ENCODE measurements around the gene ERBB2. TPM values are rescaled to one million over a fixed set of nuclear protein-coding genes. Genes with fewer than 3 reads are reported as not detected.

Gene ERBB2
- total and polyA plus RNA-seq, 2 of the 8 experiments (the other 6 are each of a cell fraction or from before 2014, with no cell fraction given) = 183 to 394 TPM

DNA sequence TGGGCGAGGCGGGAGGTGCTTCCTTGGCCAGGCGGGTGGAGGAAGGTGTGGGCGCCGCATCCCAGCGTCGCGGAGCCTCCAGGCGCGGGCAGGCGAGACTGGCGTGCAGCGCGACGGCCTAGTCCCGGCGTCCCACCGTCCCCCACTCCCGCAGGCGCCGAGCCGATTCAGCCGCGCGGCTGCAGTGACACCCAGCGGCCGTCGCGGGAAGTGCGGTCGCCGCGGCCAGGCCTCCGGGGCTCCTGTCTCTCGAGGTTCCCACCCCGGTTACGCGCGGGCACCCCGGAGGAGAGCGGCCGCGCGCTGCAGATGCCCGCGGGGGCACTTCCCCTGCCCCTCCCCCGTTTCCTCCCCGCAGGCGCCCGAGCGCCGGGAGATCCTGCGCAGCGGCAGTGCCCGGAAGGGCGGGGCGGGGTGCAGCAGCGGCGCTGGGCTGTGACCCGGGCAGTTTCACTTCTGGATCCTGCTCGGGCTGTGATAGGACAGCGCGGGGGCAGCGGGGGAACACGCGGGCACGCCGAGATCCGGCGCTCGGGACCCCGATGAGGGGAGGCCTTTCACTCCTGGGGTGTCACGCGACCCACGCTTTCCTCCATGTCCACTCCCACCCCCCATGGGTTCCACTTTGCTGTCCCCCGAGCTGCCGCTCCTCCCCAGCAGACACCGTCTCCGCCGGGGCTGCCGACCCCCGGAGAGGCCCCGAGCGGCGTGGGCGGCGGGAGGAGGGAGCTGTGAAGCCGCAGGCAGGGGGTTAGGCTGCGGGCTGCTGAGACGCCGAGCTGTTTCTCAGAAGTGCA, 54.5 kb downstream of the ERBB2 start (continued):
- TF ChIP-seq EZH2 (IDR thresholded peaks at IDR 0.05; ENCODE audit: low read depth, low read length, severe bottlenecking) = no peak
- no peak for TF ChIP-seq YY1 (IDR thresholded peaks at IDR 0.05; ENCODE audit: low read depth, low read length)
- TF ChIP-seq TAF7 (optimal IDR thresholded peaks at IDR 0.05; ENCODE audit: borderline replicate concordance, low read depth, low read length) = no peak
- peak; percentile 32; the same call in 1 of the 2 replicates for TF ChIP-seq E2F6 (IDR thresholded peaks at IDR 0.05)
- no peak for TF ChIP-seq JUND (IDR thresholded peaks at IDR 0.05; ENCODE audit: low read length)
- peak; percentile 41; the same call in 1 of the 2 replicates for TF ChIP-seq MAX (IDR thresholded peaks at IDR 0.05)
- TF ChIP-seq, protein P1, sequence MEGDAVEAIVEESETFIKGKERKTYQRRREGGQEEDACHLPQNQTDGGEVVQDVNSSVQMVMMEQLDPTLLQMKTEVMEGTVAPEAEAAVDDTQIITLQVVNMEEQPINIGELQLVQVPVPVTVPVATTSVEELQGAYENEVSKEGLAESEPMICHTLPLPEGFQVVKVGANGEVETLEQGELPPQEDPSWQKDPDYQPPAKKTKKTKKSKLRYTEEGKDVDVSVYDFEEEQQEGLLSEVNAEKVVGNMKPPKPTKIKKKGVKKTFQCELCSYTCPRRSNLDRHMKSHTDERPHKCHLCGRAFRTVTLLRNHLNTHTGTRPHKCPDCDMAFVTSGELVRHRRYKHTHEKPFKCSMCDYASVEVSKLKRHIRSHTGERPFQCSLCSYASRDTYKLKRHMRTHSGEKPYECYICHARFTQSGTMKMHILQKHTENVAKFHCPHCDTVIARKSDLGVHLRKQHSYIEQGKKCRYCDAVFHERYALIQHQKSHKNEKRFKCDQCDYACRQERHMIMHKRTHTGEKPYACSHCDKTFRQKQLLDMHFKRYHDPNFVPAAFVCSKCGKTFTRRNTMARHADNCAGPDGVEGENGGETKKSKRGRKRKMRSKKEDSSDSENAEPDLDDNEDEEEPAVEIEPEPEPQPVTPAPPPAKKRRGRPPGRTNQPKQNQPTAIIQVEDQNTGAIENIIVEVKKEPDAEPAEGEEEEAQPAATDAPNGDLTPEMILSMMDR (IDR thresholded peaks at IDR 0.05; ENCODE audit: control extremely low read depth in 1 of 3, insufficient read depth in 1 of 3, low read depth in 1 of 3, low read length in 3 of 3) = peak; percentile 81 to 89 (median 89)
- peak; percentile 26; the same call in 1 of the 2 replicates for TF ChIP-seq BACH1 (IDR thresholded peaks at IDR 0.05; ENCODE audit: low read length)
- TF ChIP-seq KDM4A (IDR thresholded peaks at IDR 0.05; ENCODE audit: low read depth, low read length, severe bottlenecking) = peak; percentile 62
- 0 out of 4 replicates have a peak, but pooled peaks of 1 of the 2 experiments have one; percentile 37 for TF ChIP-seq SIN3A (conservative IDR thresholded peaks at IDR 0.05 in 1 of 2, IDR thresholded peaks at IDR 0.05 in 1 of 2; ENCODE audit: low read depth in 1 of 2, low read length in 2 of 2)
- TF ChIP-seq, protein P2, sequence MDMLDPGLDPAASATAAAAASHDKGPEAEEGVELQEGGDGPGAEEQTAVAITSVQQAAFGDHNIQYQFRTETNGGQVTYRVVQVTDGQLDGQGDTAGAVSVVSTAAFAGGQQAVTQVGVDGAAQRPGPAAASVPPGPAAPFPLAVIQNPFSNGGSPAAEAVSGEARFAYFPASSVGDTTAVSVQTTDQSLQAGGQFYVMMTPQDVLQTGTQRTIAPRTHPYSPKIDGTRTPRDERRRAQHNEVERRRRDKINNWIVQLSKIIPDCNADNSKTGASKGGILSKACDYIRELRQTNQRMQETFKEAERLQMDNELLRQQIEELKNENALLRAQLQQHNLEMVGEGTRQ (IDR thresholded peaks at IDR 0.05; ENCODE audit: low read length) = no peak
- TF ChIP-seq TCF12 (IDR thresholded peaks at IDR 0.05; ENCODE audit: low read depth, low read length) = no peak
- TF ChIP-seq PHF8 (conservative IDR thresholded peaks at IDR 0.05; ENCODE audit: low read depth, low read length) = 0 out of 2 replicates have a peak, but pooled peaks have one; percentile 18
- no peak for TF ChIP-seq CEBPB (IDR thresholded peaks at IDR 0.05; ENCODE audit: low read depth, low read length)
- TF ChIP-seq SAP30 (IDR thresholded peaks at IDR 0.05; ENCODE audit: insufficient read depth, insufficient replicate concordance, low read length) = no peak
- TF ChIP-seq RXRA (IDR thresholded peaks at IDR 0.05; ENCODE audit: insufficient read depth, low read depth, low read length) = no peak
- TF ChIP-seq GABPA (IDR thresholded peaks at IDR 0.05; ENCODE audit: borderline replicate concordance, insufficient read depth, low read length) = peak; percentile 29; the same call in 1 of the 2 replicates
